Mesothelial cell of epicardium (in vitro differentiated cells): ENCODE data around the gene HLA-DQA1. TPM values are rescaled to one million over a fixed set of nuclear protein-coding genes. Genes with fewer than 3 reads are reported as not detected.
"Not testable (repeated sequence)": the region's sequence is repeated elsewhere in the genome, so short reads cannot be mapped to it uniquely, and the experiment has no call there.

Source experiments
- DNase-seq, 2 experiments: peaks; one replicate each; pipeline ENCODE4 v3.0.0; 2021; ENCODE audit warnings: low spot score in 2 of 2; ENCODE audit not compliant: unreplicated experiment in 2 of 2
- H3K27ac Mint-ChIP-seq: 2 replicates; pipeline ENCODE4 v1.8.0; 2021; ENCODE audit warnings: mixed read lengths
- H3K27me3 Mint-ChIP-seq: 2 replicates; pipeline ENCODE4 v1.8.0; 2021; ENCODE audit warnings: low read depth, mixed read lengths
- H3K36me3 Mint-ChIP-seq: 2 replicates; pipeline ENCODE4 v1.8.0; 2021; ENCODE audit warnings: mixed read lengths
- H3K4me1 Mint-ChIP-seq: 2 replicates; pipeline ENCODE4 v1.8.0; 2021; ENCODE audit warnings: mixed read lengths
- H3K4me3 Mint-ChIP-seq: 2 replicates; pipeline ENCODE4 v1.8.0; 2021; ENCODE audit warnings: mild to moderate bottlenecking, moderate library complexity, mixed read lengths
- H3K9me3 Mint-ChIP-seq: 2 replicates; pipeline ENCODE4 v1.8.0; 2021; ENCODE audit warnings: mixed read lengths
- CTCF ChIP-seq: fragments of 200-600 bp; sonication (generic); IDR thresholded peaks from one replicate; pipeline ENCODE4 v1.5.0; 2021; ENCODE audit warnings: antibody characterized with exemption; ENCODE audit not compliant: unreplicated experiment
- total RNA-seq: library from RNA; stranded (reverse); gene quantifications from 3 replicates; pipeline ENCODE4 v1.2.1, GENCODE V29; 2021

HLA-DQA1 gene
- total RNA-seq, 1 donor from 2014 or later: not detected

- H3K36me3 Mint-ChIP-seq: no peaks in the 10 kb centered on the region
- TF ChIP-seq CTCF: no peak
- H3K27me3 Mint-ChIP-seq: peaks cover 2% of the 10 kb centered on the region
- no peak overlapping the region for H3K4me3 Mint-ChIP-seq
- H3K9me3 Mint-ChIP-seq: peaks cover 4% of the 10 kb centered on the region
- H3K4me1 Mint-ChIP-seq: peaks cover 2% of the 10 kb centered on the region
- no peak for DNase-seq
- H3K27ac Mint-ChIP-seq: no peak overlapping the region
These were observed 1.6 kb upstream of the HLA-DQA1 start for GRCh38 chr6:32635526-32636123.

DNA sequence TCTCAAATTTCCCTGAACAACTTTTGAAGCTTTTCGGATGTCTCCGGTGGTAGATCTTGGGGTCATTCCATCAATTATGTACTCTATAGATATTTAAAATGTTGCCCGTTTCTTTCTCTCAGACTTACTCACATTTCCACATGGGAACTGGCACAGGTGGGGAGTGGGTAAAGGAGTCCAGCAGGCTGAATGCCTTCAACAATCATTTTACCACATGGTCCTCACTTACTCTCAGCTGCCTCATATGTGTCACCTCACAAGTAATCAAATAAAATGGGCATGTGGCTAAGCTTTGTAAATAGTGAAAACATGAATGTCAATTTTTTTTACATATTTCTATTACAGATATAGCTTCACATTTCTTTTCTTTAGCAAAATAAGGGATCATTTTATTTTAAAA, 677 bp downstream of the HLA-DQA1 start:
- no peak overlapping the region for H3K27ac Mint-ChIP-seq
- no peak for TF ChIP-seq CTCF
- H3K4me1 Mint-ChIP-seq: peaks cover 2% of the 10 kb centered on the region
- no peak for DNase-seq
- peaks cover 4% of the 10 kb centered on the region for H3K27me3 Mint-ChIP-seq
- H3K9me3 Mint-ChIP-seq: no peaks in the 10 kb centered on the region
- H3K36me3 Mint-ChIP-seq: no peaks in the 10 kb centered on the region
- no peak overlapping the region for H3K4me3 Mint-ChIP-seq

- Mint-ChIP-seq H3K4me3 (no peak overlapping the region), H3K27me3 (peaks cover 4% of the 10 kb centered on the region), H3K36me3 (no peaks in the 10 kb centered on the region), H3K27ac (no peak overlapping the region), H3K4me1 (peaks cover 2% of the 10 kb centered on the region), H3K9me3 (no peaks in the 10 kb centered on the region)
- no peak for DNase-seq
- no peak for TF ChIP-seq CTCF
These were observed 1.5 kb downstream of the HLA-DQA1 start for GRCh38 chr6:32638532-32639219.

DNA sequence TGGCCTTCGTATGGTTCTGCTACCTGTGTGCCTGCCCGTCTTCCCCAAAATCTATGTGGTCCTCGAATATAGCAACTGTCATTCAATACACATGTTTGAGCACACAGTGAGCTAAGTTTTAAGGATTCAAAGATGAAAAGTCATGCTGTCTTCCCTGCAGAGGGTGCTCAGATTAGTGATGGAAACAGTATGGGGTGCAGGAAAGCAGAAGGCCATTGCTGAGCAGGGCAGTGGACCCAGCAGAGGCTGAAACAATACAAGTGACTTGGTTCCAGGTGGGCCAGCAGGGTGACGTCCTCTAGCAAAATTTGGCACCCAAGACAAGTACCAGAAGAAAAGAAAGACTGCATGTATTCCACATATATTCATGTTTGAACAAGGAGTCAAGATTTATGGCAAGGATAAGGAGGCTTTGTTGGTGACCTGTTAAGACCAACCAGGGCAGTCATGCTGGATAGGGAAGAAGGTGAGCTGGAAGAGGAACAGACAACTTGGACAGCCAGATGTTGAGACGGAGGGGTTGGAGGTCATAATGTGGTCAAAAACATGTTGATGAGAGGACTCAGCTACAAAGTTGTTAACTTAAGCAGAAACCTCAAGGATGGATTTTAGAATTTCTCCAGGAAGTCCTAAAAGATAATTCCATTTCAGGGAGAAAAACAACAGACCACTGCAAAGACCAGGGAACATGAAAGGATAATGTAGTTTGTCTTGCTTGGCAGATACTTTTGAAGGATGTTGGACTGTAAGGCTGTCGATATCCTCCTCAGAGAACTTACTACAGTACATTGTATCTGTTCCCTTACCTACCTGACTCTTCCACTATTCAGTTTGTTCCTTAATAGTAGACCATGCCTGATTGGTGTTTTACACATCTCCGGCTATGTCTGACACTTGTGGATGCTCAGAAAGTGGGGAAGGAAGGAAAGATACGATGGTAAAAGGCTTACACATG, 2.5 kb downstream of the HLA-DQA1 start:
- Mint-ChIP-seq H3K9me3 (no peaks in the 10 kb centered on the region), H3K4me1 (peaks cover 2% of the 10 kb centered on the region), H3K27ac (no peak overlapping the region), H3K36me3 (no peaks in the 10 kb centered on the region), H3K27me3 (peaks cover 4% of the 10 kb centered on the region), H3K4me3 (no peak overlapping the region)
- TF ChIP-seq CTCF: no peak
- DNase-seq: no peak

- H3K4me1 Mint-ChIP-seq: no peaks in the 10 kb centered on the region
- H3K4me3 Mint-ChIP-seq: no peak overlapping the region
- peaks cover 4% of the 10 kb centered on the region for H3K27me3 Mint-ChIP-seq
- no peak for DNase-seq
- no peak overlapping the region for H3K27ac Mint-ChIP-seq
- H3K9me3 Mint-ChIP-seq: no peaks in the 10 kb centered on the region
- TF ChIP-seq CTCF: no peak
- H3K36me3 Mint-ChIP-seq: no peaks in the 10 kb centered on the region
These were observed 3.9 kb downstream of the HLA-DQA1 start for GRCh38 chr6:32641122-32641521.

DNA sequence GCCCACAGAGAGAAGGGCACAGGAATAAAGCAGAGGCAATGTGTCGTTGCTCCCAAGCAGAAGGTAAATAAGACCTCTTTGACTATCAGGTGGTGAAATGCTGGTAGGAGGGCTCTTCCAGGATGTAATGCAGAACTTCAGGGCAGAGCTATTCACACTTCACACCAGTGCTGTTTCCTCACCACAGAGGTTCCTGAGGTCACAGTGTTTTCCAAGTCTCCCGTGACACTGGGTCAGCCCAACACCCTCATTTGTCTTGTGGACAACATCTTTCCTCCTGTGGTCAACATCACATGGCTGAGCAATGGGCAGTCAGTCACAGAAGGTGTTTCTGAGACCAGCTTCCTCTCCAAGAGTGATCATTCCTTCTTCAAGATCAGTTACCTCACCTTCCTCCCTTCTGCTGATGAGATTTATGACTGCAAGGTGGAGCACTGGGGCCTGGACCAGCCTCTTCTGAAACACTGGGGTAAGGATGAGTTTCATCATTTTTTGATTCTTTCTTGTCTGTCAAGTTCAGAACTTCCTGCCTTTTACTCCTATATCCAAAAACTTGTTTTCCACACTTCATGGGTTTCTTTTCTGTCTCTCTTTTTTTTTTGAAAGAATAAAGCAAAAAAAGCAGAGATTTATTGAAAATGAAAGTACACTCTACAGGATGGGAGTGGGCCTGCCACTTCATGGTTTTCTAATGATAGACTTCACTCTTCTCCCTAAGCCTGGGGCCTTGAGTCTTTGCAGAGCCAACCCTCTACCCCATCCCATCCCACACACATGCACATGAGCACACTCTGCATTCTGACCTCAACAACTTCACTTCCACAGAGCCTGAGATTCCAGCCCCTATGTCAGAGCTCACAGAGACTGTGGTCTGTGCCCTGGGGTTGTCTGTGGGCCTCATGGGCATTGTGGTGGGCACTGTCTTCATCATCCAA, 4.8 kb downstream of the HLA-DQA1 start:
- DNase-seq, H3K36me3 Mint-ChIP-seq, H3K9me3 Mint-ChIP-seq, H3K27ac Mint-ChIP-seq, H3K27me3 Mint-ChIP-seq, H3K4me3 Mint-ChIP-seq, H3K4me1 Mint-ChIP-seq: not testable (repeated sequence)
